ENCODE measurements around the gene DNPEP. TPM values are rescaled to one million over a fixed set of nuclear protein-coding genes. Genes with fewer than 3 reads are reported as not detected.

The DNPEP gene
- 10 to 100 TPM; 35.2 to 88.1 (median 52.6) TPM for total RNA-seq

DNA sequence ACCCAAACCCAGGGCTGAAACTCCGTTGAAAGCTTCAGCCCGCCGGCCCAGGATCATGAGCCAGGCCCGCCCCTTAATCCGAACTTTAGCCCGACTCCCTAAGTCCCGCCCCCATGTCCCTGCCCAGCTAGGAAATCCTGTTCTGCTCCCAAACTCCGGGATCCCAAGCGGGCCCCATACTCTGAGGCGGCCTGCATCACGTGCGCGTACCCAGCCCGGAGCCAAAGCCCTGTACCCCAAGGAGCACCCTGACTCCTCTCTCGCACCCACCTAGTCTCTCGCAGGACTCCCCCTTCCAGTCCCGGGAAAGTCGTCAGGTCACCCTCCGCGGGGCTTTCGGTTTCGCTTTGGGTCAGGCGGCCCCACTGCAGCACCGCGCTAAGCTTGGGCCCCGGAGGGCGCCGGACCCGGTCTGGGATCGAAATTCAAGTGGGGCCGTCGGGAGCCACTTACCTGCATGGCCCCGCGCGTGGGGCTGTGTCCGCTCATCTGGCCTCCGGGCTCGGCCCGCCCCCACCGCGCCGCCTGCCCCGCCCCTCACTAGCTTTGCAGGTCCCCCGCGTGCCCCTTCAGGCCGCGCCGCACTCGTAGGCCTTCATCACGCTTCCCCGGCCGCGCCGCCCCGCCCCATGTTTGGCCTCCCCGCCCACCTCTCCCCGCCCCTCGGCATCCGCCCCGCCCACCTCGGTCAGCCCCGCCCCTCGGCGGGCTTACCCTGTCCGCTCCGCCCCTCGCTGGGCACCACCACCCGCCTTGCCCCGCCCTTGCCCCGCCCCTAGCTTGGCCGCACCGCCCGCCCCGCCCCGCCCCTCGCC is at the start of gene DNPEP:
DNPEP (minus strand) TSS at position 607 of the 815 bp plus-strand sequence; CDS start at position 489, 118 bp downstream.
- Histone ChIP-seq H3K9me3 (peaks cover 0 to 5% (median 0%) of the 10 kb centered on the region in 4 donors), H3K27ac (peak within 1 kb of the TSS; percentile 93 to 96 (median 94)), H3K27me3 (no peaks in the 10 kb centered on the region), H3K4me3 (peak within 1 kb of the TSS; percentile 76 to 96 (median 80)), H3K36me3 (peaks cover 0 to 41% (median 9%) of the 10 kb centered on the region in 3 donors), H3K4me1 (peaks cover 0 to 24% (median 10%) of the 10 kb centered on the region in 4 donors)
- WGBS, 2 donors, result 0 to 1% methylated on average over 34 to 36 of the region's 76 CpGs
- TF ChIP-seq POLR2A (IDR thresholded peaks at IDR 0.05), result peak; percentile 15 to 38
- TF ChIP-seq, protein P1, sequence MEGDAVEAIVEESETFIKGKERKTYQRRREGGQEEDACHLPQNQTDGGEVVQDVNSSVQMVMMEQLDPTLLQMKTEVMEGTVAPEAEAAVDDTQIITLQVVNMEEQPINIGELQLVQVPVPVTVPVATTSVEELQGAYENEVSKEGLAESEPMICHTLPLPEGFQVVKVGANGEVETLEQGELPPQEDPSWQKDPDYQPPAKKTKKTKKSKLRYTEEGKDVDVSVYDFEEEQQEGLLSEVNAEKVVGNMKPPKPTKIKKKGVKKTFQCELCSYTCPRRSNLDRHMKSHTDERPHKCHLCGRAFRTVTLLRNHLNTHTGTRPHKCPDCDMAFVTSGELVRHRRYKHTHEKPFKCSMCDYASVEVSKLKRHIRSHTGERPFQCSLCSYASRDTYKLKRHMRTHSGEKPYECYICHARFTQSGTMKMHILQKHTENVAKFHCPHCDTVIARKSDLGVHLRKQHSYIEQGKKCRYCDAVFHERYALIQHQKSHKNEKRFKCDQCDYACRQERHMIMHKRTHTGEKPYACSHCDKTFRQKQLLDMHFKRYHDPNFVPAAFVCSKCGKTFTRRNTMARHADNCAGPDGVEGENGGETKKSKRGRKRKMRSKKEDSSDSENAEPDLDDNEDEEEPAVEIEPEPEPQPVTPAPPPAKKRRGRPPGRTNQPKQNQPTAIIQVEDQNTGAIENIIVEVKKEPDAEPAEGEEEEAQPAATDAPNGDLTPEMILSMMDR (IDR thresholded peaks at IDR 0.05), result peak in 2 of 5 experiments; percentile 9 to 10
- peak in 1 of 2 donors; percentile 77 for TF ChIP-seq EP300 (IDR thresholded peaks at IDR 0.05)
- DNase-seq (ENCODE audit: low spot score in 2 of 2), result peak; percentile 90

DNA sequence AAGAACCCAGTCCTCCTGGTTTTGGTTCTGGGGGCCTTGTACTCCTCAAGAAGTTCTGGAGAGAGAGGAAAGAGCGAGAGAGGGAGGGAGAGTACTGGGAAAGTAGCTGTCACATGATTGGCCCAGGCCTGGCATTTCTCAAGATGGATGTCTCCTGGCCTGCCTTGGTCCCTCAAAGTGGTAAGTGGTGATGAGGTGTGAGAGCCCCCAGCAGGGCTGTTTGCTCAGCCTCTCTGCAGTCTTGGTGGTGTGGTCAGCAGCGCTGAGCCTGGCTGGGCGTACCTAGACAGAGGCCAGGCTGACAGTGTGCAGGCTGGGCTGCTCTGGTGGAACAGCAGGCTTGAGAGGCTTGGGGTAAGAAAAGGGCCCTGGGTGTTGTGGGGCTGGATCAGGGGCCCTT is 49.4 kb upstream of the DNPEP start:
- Histone ChIP-seq H3K36me3 (no peaks in the 10 kb centered on the region), H3K27me3 (peaks cover 0 to 70% of the 10 kb centered on the region in 2 donors), H3K27ac (no peak overlapping the region), H3K4me1 (peaks cover 0 to 20% (median 8%) of the 10 kb centered on the region in 4 donors), H3K9me3 (no peaks in the 10 kb centered on the region), H3K4me3 (no peak overlapping the region)
- TF ChIP-seq, protein P1 (IDR thresholded peaks at IDR 0.05), result no peak
- TF ChIP-seq POLR2A (IDR thresholded peaks at IDR 0.05), result no peak
- TF ChIP-seq EP300 (IDR thresholded peaks at IDR 0.05), result no peak
- no peak for DNase-seq (ENCODE audit: low spot score in 2 of 2)
- WGBS, 2 donors, result 78% methylated on average over 3 of the region's 3 CpGs

DNA sequence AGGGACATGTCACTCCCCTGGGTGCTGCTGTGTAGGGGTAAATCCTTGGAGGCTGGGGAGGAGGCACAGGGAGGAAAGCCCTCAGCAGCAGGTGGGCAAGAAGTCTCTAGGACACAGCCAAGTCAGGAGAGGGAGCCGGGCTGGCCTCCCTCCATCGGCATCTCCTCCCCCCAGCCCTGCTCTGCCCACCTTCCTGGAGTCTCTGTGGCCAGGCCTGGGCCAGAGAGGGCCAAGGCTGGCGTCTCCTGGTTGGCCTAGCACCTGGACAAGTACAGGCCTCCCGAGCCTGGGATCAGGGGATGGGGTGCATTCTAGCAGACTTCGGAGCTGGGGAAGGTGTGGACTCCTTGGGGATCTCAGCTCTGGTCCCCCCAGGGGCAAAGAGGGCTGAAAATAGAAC is 48.8 kb upstream of the DNPEP start:
- Histone ChIP-seq H3K27me3 (peaks cover 0 to 66% of the 10 kb centered on the region in 2 donors), H3K36me3 (no peaks in the 10 kb centered on the region), H3K9me3 (no peaks in the 10 kb centered on the region), H3K4me1 (peaks cover 0 to 14% (median 6%) of the 10 kb centered on the region in 4 donors), H3K4me3 (no peak overlapping the region), H3K27ac (no peak overlapping the region)
- DNase-seq (ENCODE audit: low spot score in 2 of 2), result no peak
- TF ChIP-seq EP300 (IDR thresholded peaks at IDR 0.05) (no peak), POLR2A (IDR thresholded peaks at IDR 0.05) (no peak)
- TF ChIP-seq, protein P1 (IDR thresholded peaks at IDR 0.05), result no peak
- WGBS, 2 donors, result 92 to 93% methylated on average over 5 of the region's 5 CpGs

DNA sequence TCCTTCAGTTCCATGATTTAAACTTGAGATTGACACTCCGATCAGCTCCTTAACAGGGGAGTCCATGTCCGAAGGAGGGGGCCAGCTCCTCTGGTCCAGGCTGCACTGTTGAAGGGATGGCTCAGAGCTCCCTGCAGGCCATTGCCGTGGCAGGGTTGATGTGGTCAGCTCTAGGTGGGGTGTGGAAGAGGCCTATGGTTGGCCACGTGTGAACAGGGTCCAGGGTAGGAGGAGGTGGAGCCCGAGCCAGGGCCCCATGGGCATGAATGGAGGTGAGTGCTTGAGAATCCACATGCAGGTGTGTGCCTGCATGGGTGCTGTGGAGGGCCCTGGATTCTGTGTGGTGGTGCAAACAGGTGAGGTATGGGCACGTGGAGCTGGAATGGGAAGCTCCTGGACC is 48.0 kb upstream of the DNPEP start:
- Histone ChIP-seq H3K27me3 (peaks cover 0 to 58% of the 10 kb centered on the region in 2 donors), H3K4me3 (no peak overlapping the region), H3K4me1 (peaks cover 0 to 10% (median 4%) of the 10 kb centered on the region in 4 donors), H3K27ac (no peak overlapping the region), H3K36me3 (no peaks in the 10 kb centered on the region), H3K9me3 (no peaks in the 10 kb centered on the region)
- DNase-seq (ENCODE audit: low spot score in 2 of 2), result no peak
- TF ChIP-seq POLR2A (IDR thresholded peaks at IDR 0.05), result no peak
- no peak for TF ChIP-seq EP300 (IDR thresholded peaks at IDR 0.05)
- TF ChIP-seq, protein P1 (IDR thresholded peaks at IDR 0.05), result no peak
- WGBS, 2 donors, result 81 to 89% methylated on average over 6 of the region's 6 CpGs
